Thyroid gland (tissue), 4 donors: ENCODE data around the gene IMPDH1.

Experiments
- CTCF ChIP-seq, 6 experiments: fragments of 200-600 bp in 3 of 6; fragments of 450-650 bp in 3 of 6; sonication (generic) in 3 of 6; IDR thresholded peaks; one replicate each; pipeline ENCODE4 v1.5.1; 2016 to 2019; ENCODE audit warnings: antibody characterized with exemption in 6 of 6, mild to moderate bottlenecking in 2 of 6, inconsistent platforms in 1 of 6, moderate library complexity in 1 of 6
- POLR2A ChIP-seq, 2 donors: fragments of 450-650 bp; IDR thresholded peaks; one replicate each; pipeline ENCODE4 v1.6.1; 2017; ENCODE audit warnings: antibody characterized with exemption in 2 of 2, mild to moderate bottlenecking in 2 of 2, moderate library complexity in 1 of 2

GRCh38 chr7:128361411-128362379, 48.1 kb downstream of the IMPDH1 start, which contains the start of gene PRRT4:
- TF ChIP-seq CTCF (IDR thresholded peaks at IDR 0.05) (no peak), POLR2A (IDR thresholded peaks at IDR 0.05) (no peak)
